GM23338 (cell line): ENCODE results near the gene DENND4A. TPM values are rescaled to one million over a fixed set of nuclear protein-coding genes. Genes with fewer than 3 reads are reported as not detected.

Experiments used
- ATAC-seq: fragments of 200-7000 bp; cut with Tn5 transposase; 3 replicates; pipeline ENCODE4 v1.9.1; 2020
- DNase-seq: peaks from one replicate; pipeline ENCODE4 v3.0.0-alpha.2; 2015; ENCODE audit warnings: low spot score
- H2AFZ ChIP-seq: fragments of 200-600 bp; sonication (generic); 2 replicates; pipeline ENCODE4 v1.8.0; 2016; ENCODE audit warnings: antibody characterized with exemption, mild to moderate bottlenecking, moderate library complexity
- H3F3A ChIP-seq: fragments of 200-600 bp; sonication (generic); replicated peaks from 2 replicates; pipeline ENCODE4 v1.8.0; 2017; ENCODE audit warnings: antibody characterized with exemption, mixed run types, low read depth
- H3K27ac ChIP-seq: fragments of 200-600 bp; sonication (generic); 2 replicates; pipeline ENCODE4 v1.6.1; 2016; ENCODE audit warnings: low read depth
- H3K27me3 ChIP-seq: fragments of 200-600 bp; sonication (generic); 2 replicates; pipeline ENCODE4 v1.8.0; 2016; ENCODE audit warnings: mild to moderate bottlenecking, mixed run types, moderate library complexity; ENCODE audit not compliant: insufficient read depth
- H3K36me3 ChIP-seq: fragments of 200-600 bp; sonication (generic); 2 replicates; pipeline ENCODE4 v1.8.0; 2016; ENCODE audit warnings: mild to moderate bottlenecking; ENCODE audit not compliant: insufficient read depth
- H3K4me1 ChIP-seq: fragments of 200-600 bp; sonication (generic); 2 replicates; pipeline ENCODE4 v1.8.0; 2016; ENCODE audit warnings: mild to moderate bottlenecking, moderate library complexity; ENCODE audit not compliant: insufficient read depth
- H3K4me2 ChIP-seq: fragments of 200-600 bp; sonication (generic); 2 replicates; pipeline ENCODE4 v1.7.1; 2017; ENCODE audit warnings: mixed run types
- H3K4me3 ChIP-seq: fragments of 200-600 bp; sonication (generic); 2 replicates; pipeline ENCODE4 v1.6.1; 2016; ENCODE audit warnings: mixed run types
- H3K79me2 ChIP-seq: fragments of 200-600 bp; sonication (generic); replicated peaks from 2 replicates; pipeline ENCODE4 v1.8.0; 2017; ENCODE audit warnings: mild to moderate bottlenecking; ENCODE audit not compliant: insufficient read depth
- H3K9me2 ChIP-seq: fragments of 200-600 bp; sonication (generic); 2 replicates; pipeline ENCODE4 v1.8.0; 2017; ENCODE audit not compliant: insufficient read depth
- H4K20me1 ChIP-seq: fragments of 200-600 bp; sonication (generic); replicated peaks from 2 replicates; pipeline ENCODE4 v1.8.0; 2017; ENCODE audit warnings: mild to moderate bottlenecking; ENCODE audit not compliant: insufficient read depth
- H3K27ac Mint-ChIP-seq: 2 replicates; pipeline ENCODE4 v1.8.0; 2020; ENCODE audit warnings: inconsistent platforms, mild to moderate bottlenecking, moderate library complexity, mixed read lengths
- H3K27me3 Mint-ChIP-seq: 3 replicates; pipeline ENCODE4 v1.8.0; 2022; ENCODE audit warnings: low read depth, mild to moderate bottlenecking, moderate library complexity, mixed read lengths, inconsistent platforms; ENCODE audit not compliant: insufficient read depth, poor library complexity
- H3K36me3 Mint-ChIP-seq: 3 replicates; pipeline ENCODE4 v1.8.0; 2021; ENCODE audit warnings: low read depth, mild to moderate bottlenecking, inconsistent platforms, moderate library complexity, mixed read lengths
- H3K4me1 Mint-ChIP-seq: 3 replicates; pipeline ENCODE4 v1.8.0; 2020; ENCODE audit warnings: mild to moderate bottlenecking, inconsistent platforms, mixed read lengths
- H3K4me3 Mint-ChIP-seq: 3 replicates; pipeline ENCODE4 v1.8.0; 2021; ENCODE audit warnings: moderate library complexity, mild to moderate bottlenecking, inconsistent platforms, mixed read lengths
- H3K9me3 Mint-ChIP-seq: 3 replicates; pipeline ENCODE4 v1.8.0; 2020; ENCODE audit warnings: moderate library complexity, mild to moderate bottlenecking, inconsistent platforms, mixed read lengths
- CREB1 ChIP-seq: fragments of 250-450 bp; sonication (Bioruptor Pico); IDR thresholded peaks from 2 replicates; pipeline ENCODE4 v1.5.0; 2020; ENCODE audit warnings: low read depth, mild to moderate bottlenecking, moderate library complexity
- EZH2 ChIP-seq: fragments of 200-600 bp; sonication (generic); IDR thresholded peaks from one replicate; pipeline ENCODE4 v1.8.0; 2017; ENCODE audit warnings: antibody characterized with exemption, mild to moderate bottlenecking, low read depth; ENCODE audit not compliant: unreplicated experiment
- EZH2phosphoT487 ChIP-seq: fragments of 200-600 bp; sonication (generic); IDR thresholded peaks from one replicate; pipeline ENCODE4 v1.8.1; 2018; ENCODE audit warnings: antibody characterized with exemption; ENCODE audit not compliant: unreplicated experiment
- JUNB ChIP-seq: IDR thresholded peaks from one replicate; pipeline ENCODE4 v1.6.1; 2016; ENCODE audit warnings: antibody characterized with exemption; ENCODE audit not compliant: unreplicated experiment
- NANOG ChIP-seq: IDR thresholded peaks from 2 replicates; pipeline ENCODE4 v1.6.1; 2016; ENCODE audit warnings: antibody characterized with exemption, borderline replicate concordance
- POLR2AphosphoS5 ChIP-seq: IDR thresholded peaks from 2 replicates; pipeline ENCODE4 v1.6.1; 2016; ENCODE audit warnings: antibody characterized with exemption, low read depth
- STAT1 ChIP-seq: IDR thresholded peaks from one replicate; pipeline ENCODE4 v1.6.1; 2016; ENCODE audit warnings: antibody characterized with exemption; ENCODE audit not compliant: unreplicated experiment
- ZNF331 ChIP-seq: fragments of 250-450 bp; sonication (Bioruptor Pico); IDR thresholded peaks from 2 replicates; pipeline ENCODE4 v1.5.0; 2020; ENCODE audit warnings: low read depth, mild to moderate bottlenecking, moderate library complexity
- polyA plus RNA-seq: library from polyadenylated mRNA; unstranded; fragments of >200 nt; fragmentation: Nextera tagmentation; extraction: Ambion mirVana; gene quantifications from 2 replicates; pipeline ENCODE4 v1.2.1, GENCODE V29; 2016
- total RNA-seq: library from RNA; depleted of rRNA; stranded (reverse); fragments of >200 nt; shearing (Covaris generic); gene quantifications from 2 replicates; pipeline ENCODE4 v1.2.3, GENCODE V29; 2014
- TF ChIP-seq, protein P1 (sequence below): IDR thresholded peaks from 2 replicates; pipeline ENCODE4 v1.6.1; 2016; ENCODE audit warnings: antibody characterized with exemption
- TF ChIP-seq, protein P2 (sequence below), 2 experiments: fragments of 200-600 bp in 1 of 2; sonication (generic) in 1 of 2; conservative IDR thresholded peaks; 2 replicates each; pipeline versions ENCODE4 v1.5.1 to v1.6.1; 2016 to 2017; ENCODE audit warnings: antibody characterized with exemption in 2 of 2, low read depth in 2 of 2, mild to moderate bottlenecking in 2 of 2, moderate library complexity in 1 of 2
- TF ChIP-seq, protein P3 (sequence below): fragments of 250-450 bp; sonication (Bioruptor Pico); IDR thresholded peaks from 2 replicates; pipeline ENCODE4 v1.5.0; 2020; ENCODE audit warnings: mild to moderate bottlenecking, moderate library complexity
- TF ChIP-seq, protein P4 (sequence below): IDR thresholded peaks from one replicate; pipeline ENCODE4 v1.6.1; 2018; ENCODE audit warnings: antibody characterized with exemption; ENCODE audit not compliant: unreplicated experiment

Gene DENND4A
- total and polyA plus RNA-seq, 2 experiments from 2014 or later = 3.4 to 9.0 TPM

DNA sequence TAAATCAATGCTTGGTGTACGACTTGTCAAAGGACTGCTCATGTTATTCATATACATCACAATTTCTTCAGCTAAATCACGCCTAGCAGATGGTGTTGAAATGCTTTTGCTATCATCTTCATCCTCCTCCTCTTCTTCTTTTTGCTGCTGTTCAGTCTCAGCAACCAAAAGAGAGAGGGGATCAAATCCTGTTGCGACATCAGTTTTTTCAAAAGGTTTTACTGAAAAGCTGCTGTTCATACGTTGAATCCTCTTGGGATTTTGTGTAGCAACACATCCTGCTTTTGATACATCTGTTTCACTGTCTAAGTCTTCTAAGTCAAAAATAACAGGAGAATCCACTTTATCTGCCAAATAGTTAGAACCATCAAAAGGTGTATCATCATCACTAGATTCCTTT is 101.3 kb downstream of the DENND4A start:
- no peaks in the 10 kb centered on the region for H3F3A ChIP-seq
- DNase-seq (no peak), ATAC-seq (no peak)
- H3K79me2 ChIP-seq = no peaks in the 10 kb centered on the region
- H4K20me1 ChIP-seq = no peaks in the 10 kb centered on the region
- H2AFZ ChIP-seq = no peak overlapping the region
- Mint-ChIP-seq H3K27me3 (no peaks in the 10 kb centered on the region), H3K9me3 (no peaks in the 10 kb centered on the region), H3K36me3 (no peaks in the 10 kb centered on the region), H3K27ac (no peak overlapping the region), H3K4me3 (no peak overlapping the region), H3K4me1 (no peaks in the 10 kb centered on the region)
- no peaks in the 10 kb centered on the region for H3K4me1 ChIP-seq
- no peaks in the 10 kb centered on the region for H3K9me2 ChIP-seq
- H3K4me2 ChIP-seq = no peak overlapping the region
- no peak overlapping the region for H3K27ac ChIP-seq
- no peaks in the 10 kb centered on the region for H3K36me3 ChIP-seq
- H3K27me3 ChIP-seq = no peaks in the 10 kb centered on the region
- no peak overlapping the region for H3K4me3 ChIP-seq
- no peak for TF ChIP-seq NANOG
- TF ChIP-seq, protein P1, sequence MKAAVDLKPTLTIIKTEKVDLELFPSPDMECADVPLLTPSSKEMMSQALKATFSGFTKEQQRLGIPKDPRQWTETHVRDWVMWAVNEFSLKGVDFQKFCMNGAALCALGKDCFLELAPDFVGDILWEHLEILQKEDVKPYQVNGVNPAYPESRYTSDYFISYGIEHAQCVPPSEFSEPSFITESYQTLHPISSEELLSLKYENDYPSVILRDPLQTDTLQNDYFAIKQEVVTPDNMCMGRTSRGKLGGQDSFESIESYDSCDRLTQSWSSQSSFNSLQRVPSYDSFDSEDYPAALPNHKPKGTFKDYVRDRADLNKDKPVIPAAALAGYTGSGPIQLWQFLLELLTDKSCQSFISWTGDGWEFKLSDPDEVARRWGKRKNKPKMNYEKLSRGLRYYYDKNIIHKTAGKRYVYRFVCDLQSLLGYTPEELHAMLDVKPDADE = no peak
- TF ChIP-seq EZH2 = no peak
- no peak for TF ChIP-seq JUNB
- TF ChIP-seq, protein P2, sequence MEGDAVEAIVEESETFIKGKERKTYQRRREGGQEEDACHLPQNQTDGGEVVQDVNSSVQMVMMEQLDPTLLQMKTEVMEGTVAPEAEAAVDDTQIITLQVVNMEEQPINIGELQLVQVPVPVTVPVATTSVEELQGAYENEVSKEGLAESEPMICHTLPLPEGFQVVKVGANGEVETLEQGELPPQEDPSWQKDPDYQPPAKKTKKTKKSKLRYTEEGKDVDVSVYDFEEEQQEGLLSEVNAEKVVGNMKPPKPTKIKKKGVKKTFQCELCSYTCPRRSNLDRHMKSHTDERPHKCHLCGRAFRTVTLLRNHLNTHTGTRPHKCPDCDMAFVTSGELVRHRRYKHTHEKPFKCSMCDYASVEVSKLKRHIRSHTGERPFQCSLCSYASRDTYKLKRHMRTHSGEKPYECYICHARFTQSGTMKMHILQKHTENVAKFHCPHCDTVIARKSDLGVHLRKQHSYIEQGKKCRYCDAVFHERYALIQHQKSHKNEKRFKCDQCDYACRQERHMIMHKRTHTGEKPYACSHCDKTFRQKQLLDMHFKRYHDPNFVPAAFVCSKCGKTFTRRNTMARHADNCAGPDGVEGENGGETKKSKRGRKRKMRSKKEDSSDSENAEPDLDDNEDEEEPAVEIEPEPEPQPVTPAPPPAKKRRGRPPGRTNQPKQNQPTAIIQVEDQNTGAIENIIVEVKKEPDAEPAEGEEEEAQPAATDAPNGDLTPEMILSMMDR (conservative IDR thresholded peaks at IDR 0.05; ENCODE audit: low read depth in 2 of 2) = no peak
- no peak for TF ChIP-seq POLR2AphosphoS5
- TF ChIP-seq, protein P3, sequence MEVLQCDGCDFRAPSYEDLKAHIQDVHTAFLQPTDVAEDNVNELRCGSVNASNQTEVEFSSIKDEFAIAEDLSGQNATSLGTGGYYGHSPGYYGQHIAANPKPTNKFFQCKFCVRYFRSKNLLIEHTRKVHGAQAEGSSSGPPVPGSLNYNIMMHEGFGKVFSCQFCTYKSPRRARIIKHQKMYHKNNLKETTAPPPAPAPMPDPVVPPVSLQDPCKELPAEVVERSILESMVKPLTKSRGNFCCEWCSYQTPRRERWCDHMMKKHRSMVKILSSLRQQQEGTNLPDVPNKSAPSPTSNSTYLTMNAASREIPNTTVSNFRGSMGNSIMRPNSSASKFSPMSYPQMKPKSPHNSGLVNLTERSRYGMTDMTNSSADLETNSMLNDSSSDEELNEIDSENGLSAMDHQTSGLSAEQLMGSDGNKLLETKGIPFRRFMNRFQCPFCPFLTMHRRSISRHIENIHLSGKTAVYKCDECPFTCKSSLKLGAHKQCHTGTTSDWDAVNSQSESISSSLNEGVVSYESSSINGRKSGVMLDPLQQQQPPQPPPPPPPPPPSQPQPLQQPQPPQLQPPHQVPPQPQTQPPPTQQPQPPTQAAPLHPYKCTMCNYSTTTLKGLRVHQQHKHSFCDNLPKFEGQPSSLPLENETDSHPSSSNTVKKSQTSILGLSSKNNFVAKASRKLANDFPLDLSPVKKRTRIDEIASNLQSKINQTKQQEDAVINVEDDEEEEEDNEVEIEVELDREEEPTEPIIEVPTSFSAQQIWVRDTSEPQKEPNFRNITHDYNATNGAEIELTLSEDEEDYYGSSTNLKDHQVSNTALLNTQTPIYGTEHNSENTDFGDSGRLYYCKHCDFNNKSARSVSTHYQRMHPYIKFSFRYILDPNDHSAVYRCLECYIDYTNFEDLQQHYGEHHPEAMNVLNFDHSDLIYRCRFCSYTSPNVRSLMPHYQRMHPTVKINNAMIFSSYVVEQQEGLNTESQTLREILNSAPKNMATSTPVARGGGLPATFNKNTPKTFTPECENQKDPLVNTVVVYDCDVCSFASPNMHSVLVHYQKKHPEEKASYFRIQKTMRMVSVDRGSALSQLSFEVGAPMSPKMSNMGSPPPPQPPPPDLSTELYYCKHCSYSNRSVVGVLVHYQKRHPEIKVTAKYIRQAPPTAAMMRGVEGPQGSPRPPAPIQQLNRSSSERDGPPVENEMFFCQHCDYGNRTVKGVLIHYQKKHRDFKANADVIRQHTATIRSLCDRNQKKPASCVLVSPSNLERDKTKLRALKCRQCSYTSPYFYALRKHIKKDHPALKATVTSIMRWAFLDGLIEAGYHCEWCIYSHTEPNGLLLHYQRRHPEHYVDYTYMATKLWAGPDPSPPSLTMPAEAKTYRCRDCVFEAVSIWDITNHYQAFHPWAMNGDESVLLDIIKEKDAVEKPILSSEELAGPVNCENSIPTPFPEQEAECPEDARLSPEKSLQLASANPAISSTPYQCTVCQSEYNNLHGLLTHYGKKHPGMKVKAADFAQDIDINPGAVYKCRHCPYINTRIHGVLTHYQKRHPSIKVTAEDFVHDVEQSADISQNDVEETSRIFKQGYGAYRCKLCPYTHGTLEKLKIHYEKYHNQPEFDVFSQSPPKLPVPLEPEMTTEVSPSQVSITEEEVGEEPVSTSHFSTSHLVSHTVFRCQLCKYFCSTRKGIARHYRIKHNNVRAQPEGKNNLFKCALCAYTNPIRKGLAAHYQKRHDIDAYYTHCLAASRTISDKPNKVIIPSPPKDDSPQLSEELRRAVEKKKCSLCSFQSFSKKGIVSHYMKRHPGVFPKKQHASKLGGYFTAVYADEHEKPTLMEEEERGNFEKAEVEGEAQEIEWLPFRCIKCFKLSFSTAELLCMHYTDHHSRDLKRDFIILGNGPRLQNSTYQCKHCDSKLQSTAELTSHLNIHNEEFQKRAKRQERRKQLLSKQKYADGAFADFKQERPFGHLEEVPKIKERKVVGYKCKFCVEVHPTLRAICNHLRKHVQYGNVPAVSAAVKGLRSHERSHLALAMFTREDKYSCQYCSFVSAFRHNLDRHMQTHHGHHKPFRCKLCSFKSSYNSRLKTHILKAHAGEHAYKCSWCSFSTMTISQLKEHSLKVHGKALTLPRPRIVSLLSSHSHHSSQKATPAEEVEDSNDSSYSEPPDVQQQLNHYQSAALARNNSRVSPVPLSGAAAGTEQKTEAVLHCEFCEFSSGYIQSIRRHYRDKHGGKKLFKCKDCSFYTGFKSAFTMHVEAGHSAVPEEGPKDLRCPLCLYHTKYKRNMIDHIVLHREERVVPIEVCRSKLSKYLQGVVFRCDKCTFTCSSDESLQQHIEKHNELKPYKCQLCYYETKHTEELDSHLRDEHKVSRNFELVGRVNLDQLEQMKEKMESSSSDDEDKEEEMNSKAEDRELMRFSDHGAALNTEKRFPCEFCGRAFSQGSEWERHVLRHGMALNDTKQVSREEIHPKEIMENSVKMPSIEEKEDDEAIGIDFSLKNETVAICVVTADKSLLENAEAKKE (CRISPR knock-in tag) = no peak
- no peak for TF ChIP-seq EZH2phosphoT487
- TF ChIP-seq STAT1 = no peak
- TF ChIP-seq CREB1 (CRISPR knock-in tag) = no peak
- TF ChIP-seq ZNF331 (CRISPR knock-in tag) = no peak
- TF ChIP-seq, protein P4, sequence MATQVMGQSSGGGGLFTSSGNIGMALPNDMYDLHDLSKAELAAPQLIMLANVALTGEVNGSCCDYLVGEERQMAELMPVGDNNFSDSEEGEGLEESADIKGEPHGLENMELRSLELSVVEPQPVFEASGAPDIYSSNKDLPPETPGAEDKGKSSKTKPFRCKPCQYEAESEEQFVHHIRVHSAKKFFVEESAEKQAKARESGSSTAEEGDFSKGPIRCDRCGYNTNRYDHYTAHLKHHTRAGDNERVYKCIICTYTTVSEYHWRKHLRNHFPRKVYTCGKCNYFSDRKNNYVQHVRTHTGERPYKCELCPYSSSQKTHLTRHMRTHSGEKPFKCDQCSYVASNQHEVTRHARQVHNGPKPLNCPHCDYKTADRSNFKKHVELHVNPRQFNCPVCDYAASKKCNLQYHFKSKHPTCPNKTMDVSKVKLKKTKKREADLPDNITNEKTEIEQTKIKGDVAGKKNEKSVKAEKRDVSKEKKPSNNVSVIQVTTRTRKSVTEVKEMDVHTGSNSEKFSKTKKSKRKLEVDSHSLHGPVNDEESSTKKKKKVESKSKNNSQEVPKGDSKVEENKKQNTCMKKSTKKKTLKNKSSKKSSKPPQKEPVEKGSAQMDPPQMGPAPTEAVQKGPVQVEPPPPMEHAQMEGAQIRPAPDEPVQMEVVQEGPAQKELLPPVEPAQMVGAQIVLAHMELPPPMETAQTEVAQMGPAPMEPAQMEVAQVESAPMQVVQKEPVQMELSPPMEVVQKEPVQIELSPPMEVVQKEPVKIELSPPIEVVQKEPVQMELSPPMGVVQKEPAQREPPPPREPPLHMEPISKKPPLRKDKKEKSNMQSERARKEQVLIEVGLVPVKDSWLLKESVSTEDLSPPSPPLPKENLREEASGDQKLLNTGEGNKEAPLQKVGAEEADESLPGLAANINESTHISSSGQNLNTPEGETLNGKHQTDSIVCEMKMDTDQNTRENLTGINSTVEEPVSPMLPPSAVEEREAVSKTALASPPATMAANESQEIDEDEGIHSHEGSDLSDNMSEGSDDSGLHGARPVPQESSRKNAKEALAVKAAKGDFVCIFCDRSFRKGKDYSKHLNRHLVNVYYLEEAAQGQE = no peak
